H1 (cell line): ENCODE results near the gene ZNF823. TPM values are rescaled to one million over a fixed set of nuclear protein-coding genes. Genes with fewer than 3 reads are reported as not detected.

Source experiments
- CTCF ChIA-PET: fragments of 300-600 bp; sonication (Branson Sonifier 250); formaldehyde crosslinking; loops from one replicate; lab custom pipeline; 2021; ENCODE audit not compliant: partially characterized antibody; lab: Charles Lee
- POLR2A ChIA-PET: fragments of 300-600 bp; sonication (Branson Sonifier 250); formaldehyde crosslinking; loops from one replicate; lab custom pipeline; 2021; ENCODE audit warnings: inconsistent platforms; ENCODE audit not compliant: partially characterized antibody; lab: Charles Lee
- DNase-seq, 2 experiments: peaks; one replicate each; pipeline versions ENCODE4 v3.0.0 to v3.0.0-alpha.2; 2010 to 2022; ENCODE audit warnings: low spot score in 2 of 2, low read depth in 1 of 2, mixed read lengths in 1 of 2
- FAIRE-seq: peaks from 2 replicates; lab custom pipeline; 2011; peaks lifted over from hg19 to GRCh38; lab: Jason Lieb, UNC
- H2AFZ ChIP-seq: 2 replicates; pipeline ENCODE4 v1.8.1; 2012; ENCODE audit warnings: low read length, inconsistent platforms
- H2AK5ac ChIP-seq: 2 replicates; pipeline ENCODE4 v1.6.1; 2013; ENCODE audit warnings: low read depth, low read length
- H2BK120ac ChIP-seq: replicated peaks from 2 replicates; pipeline ENCODE3; 2013; ENCODE audit warnings: low read depth, low read length, inconsistent platforms
- H2BK12ac ChIP-seq: 2 replicates; pipeline ENCODE4 v1.6.1; 2013; ENCODE audit warnings: low read depth, low read length
- H2BK15ac ChIP-seq: 2 replicates; pipeline ENCODE4 v1.6.1; 2013; ENCODE audit warnings: low read length
- H2BK20ac ChIP-seq: 2 replicates; pipeline ENCODE4 v1.6.1; 2013; ENCODE audit warnings: low read length
- H2BK5ac ChIP-seq: 2 replicates; pipeline ENCODE4 v1.6.1; 2013; ENCODE audit warnings: low read depth, low read length
- H3K14ac ChIP-seq: 2 replicates; pipeline ENCODE4 v1.6.1; 2013; ENCODE audit warnings: inconsistent platforms; ENCODE audit not compliant: insufficient read length
- H3K18ac ChIP-seq: 2 replicates; pipeline ENCODE4 v1.6.1; 2013; ENCODE audit warnings: low read length; ENCODE audit errors: extremely low read depth
- H3K23ac ChIP-seq: 2 replicates; pipeline ENCODE4 v1.6.1; 2013; ENCODE audit warnings: inconsistent platforms; ENCODE audit not compliant: insufficient read length
- H3K23me2 ChIP-seq: 2 replicates; pipeline ENCODE4 v1.6.1; 2013; ENCODE audit warnings: low read depth, low read length
- H3K27ac ChIP-seq: 2 replicates; pipeline ENCODE4 v1.6.1; 2011; ENCODE audit warnings: low read depth, low read length, inconsistent platforms
- H3K27me3 ChIP-seq, 4 experiments: replicated peaks in 1 of 4; 1 replicate in 1 of 4; 2 replicates in 3 of 4; pipeline versions ENCODE4 v1.6.1 to v1.8.1; 2011 to 2013; ENCODE audit warnings: low read length in 3 of 4, mild to moderate bottlenecking in 3 of 4, inconsistent platforms in 2 of 4, mixed read lengths in 2 of 4, moderate library complexity in 1 of 4; ENCODE audit not compliant: control insufficient read depth in 3 of 4, insufficient read depth in 3 of 4; ENCODE audit errors: extremely low read depth in 1 of 4
- H3K36me3 ChIP-seq, 4 experiments: 2 replicates each; pipeline versions ENCODE4 v1.6.1 to v1.8.1; 2011 to 2013; ENCODE audit warnings: mild to moderate bottlenecking in 4 of 4, low read length in 3 of 4, moderate library complexity in 2 of 4, control low read depth in 1 of 4, inconsistent platforms in 1 of 4; ENCODE audit not compliant: insufficient read depth in 4 of 4, control insufficient read depth in 2 of 4
- H3K4ac ChIP-seq: replicated peaks from 2 replicates; pipeline ENCODE3; 2013; ENCODE audit warnings: low read length, low read depth, mixed read lengths, inconsistent platforms; ENCODE audit not compliant: insufficient read length
- H3K4me1 ChIP-seq, 4 experiments: replicated peaks in 1 of 4; 1 replicate in 1 of 4; 2 replicates in 3 of 4; pipeline versions ENCODE4 v1.6.1 to v1.8.1; 2011 to 2013; ENCODE audit warnings: low read length in 3 of 4, inconsistent platforms in 2 of 4, mixed read lengths in 1 of 4; ENCODE audit not compliant: insufficient read depth in 4 of 4, control insufficient read depth in 3 of 4
- H3K4me2 ChIP-seq, 2 experiments: 2 replicates each; pipeline versions ENCODE4 v1.6.1 to v1.8.1; 2011 to 2013; ENCODE audit warnings: low read depth in 2 of 2, low read length in 2 of 2, control low read depth in 1 of 2, inconsistent platforms in 1 of 2, mild to moderate bottlenecking in 1 of 2; ENCODE audit not compliant: insufficient read depth in 1 of 2
- H3K4me3 ChIP-seq, 4 experiments: fragments of 200-600, 300-600 bp in 1 of 4; sonication (generic), shearing (Covaris generic), sonication (Bioruptor Twin) in 1 of 4; 2 replicates each; pipeline versions ENCODE4 v1.5.1 to v1.8.1; 2011 to 2016; ENCODE audit warnings: low read length in 4 of 4, low read depth in 3 of 4, control low read depth in 2 of 4, inconsistent platforms in 2 of 4, mild to moderate bottlenecking in 2 of 4, mixed read lengths in 1 of 4, moderate library complexity in 1 of 4; ENCODE audit not compliant: insufficient read depth in 2 of 4; ENCODE audit errors: extremely low read depth in 1 of 4
- H3K56ac ChIP-seq: replicated peaks from 2 replicates; pipeline ENCODE3; 2013; ENCODE audit warnings: low read depth, mild to moderate bottlenecking, mixed read lengths, low read length, inconsistent platforms; ENCODE audit not compliant: insufficient read length
- H3K79me1 ChIP-seq: 2 replicates; pipeline ENCODE4 v1.6.1; 2013; ENCODE audit warnings: low read depth, low read length, control low read depth
- H3K79me2 ChIP-seq, 2 experiments: 2 replicates each; pipeline versions ENCODE4 v1.6.1 to v1.8.1; 2012 to 2013; ENCODE audit warnings: low read length in 2 of 2, mild to moderate bottlenecking in 2 of 2, inconsistent platforms in 1 of 2; ENCODE audit not compliant: insufficient read depth in 2 of 2, control insufficient read depth in 1 of 2
- H3K9ac ChIP-seq, 4 experiments: replicated peaks in 1 of 4; 1 replicate in 1 of 4; 2 replicates in 3 of 4; pipeline versions ENCODE4 v1.6.1 to v1.8.1; 2011 to 2013; ENCODE audit warnings: low read depth in 3 of 4, low read length in 3 of 4, control low read depth in 2 of 4, mild to moderate bottlenecking in 2 of 4, moderate library complexity in 2 of 4, inconsistent platforms in 1 of 4; ENCODE audit errors: extremely low read depth in 1 of 4
- H3K9me3 ChIP-seq, 2 experiments: 2 replicates each; pipeline versions ENCODE4 v1.6.1 to v1.8.1; 2012 to 2013; ENCODE audit warnings: mild to moderate bottlenecking in 2 of 2, moderate library complexity in 2 of 2, control low read depth in 1 of 2, inconsistent platforms in 1 of 2, low read depth in 1 of 2, low read length in 1 of 2, mixed read lengths in 1 of 2; ENCODE audit not compliant: insufficient read depth in 2 of 2
- H4K20me1 ChIP-seq, 2 experiments: replicated peaks in 1 of 2; 2 replicates each; pipeline versions ENCODE3 to v1.8.1; 2011 to 2013; ENCODE audit warnings: inconsistent platforms in 2 of 2, low read length in 2 of 2, mild to moderate bottlenecking in 1 of 2; ENCODE audit not compliant: insufficient read depth in 2 of 2, control insufficient read depth in 1 of 2
- H4K5ac ChIP-seq: 2 replicates; pipeline ENCODE4 v1.6.1; 2013; ENCODE audit warnings: low read length, low read depth, mixed read lengths, inconsistent platforms; ENCODE audit not compliant: insufficient read length
- H4K8ac ChIP-seq: 2 replicates; pipeline ENCODE4 v1.8.0; 2013; ENCODE audit warnings: mild to moderate bottlenecking, moderate library complexity, low read length, inconsistent platforms; ENCODE audit not compliant: insufficient read depth; ENCODE audit errors: extremely low read depth
- H4K91ac ChIP-seq: replicated peaks from 2 replicates; pipeline ENCODE3; 2013; ENCODE audit warnings: low read length, mixed read lengths, inconsistent platforms; ENCODE audit not compliant: insufficient read length
- ASH2L ChIP-seq: fragments of 200-600, 300-600 bp; sonication (generic); IDR thresholded peaks from one replicate; pipeline ENCODE4 v1.7.1; 2017; ENCODE audit warnings: low read length
- CEBPB ChIP-seq: IDR thresholded peaks from 2 replicates; pipeline ENCODE4 v1.6.1; 2012; ENCODE audit warnings: low read depth, low read length
- E2F6 ChIP-seq: IDR thresholded peaks from 2 replicates; pipeline ENCODE4 v1.6.1; 2012; ENCODE audit warnings: inconsistent platforms
- EZH2 ChIP-seq: fragments of 200-600 bp; sonication (generic); IDR thresholded peaks from 2 replicates; pipeline ENCODE4 v1.7.1; 2012; ENCODE audit warnings: low read depth, mild to moderate bottlenecking, moderate library complexity, low read length, inconsistent platforms; ENCODE audit not compliant: severe bottlenecking
- HDAC6 ChIP-seq: IDR thresholded peaks from one replicate; pipeline ENCODE4 v1.7.1; 2012; ENCODE audit warnings: low read depth, mild to moderate bottlenecking, inconsistent platforms, low read length, moderate library complexity
- KDM4A ChIP-seq: IDR thresholded peaks from one replicate; pipeline ENCODE4 v1.7.1; 2012; ENCODE audit warnings: low read depth, mild to moderate bottlenecking, moderate library complexity, low read length, inconsistent platforms; ENCODE audit not compliant: severe bottlenecking
- POLR2AphosphoS5 ChIP-seq: IDR thresholded peaks from 2 replicates; pipeline ENCODE4 v1.6.1; 2011; ENCODE audit warnings: low read depth, low read length
- SIN3A ChIP-seq, 2 experiments: IDR thresholded peaks in 1 of 2; conservative IDR thresholded peaks in 1 of 2; 2 replicates each; pipeline ENCODE4 v1.6.1; 2011 to 2012; ENCODE audit warnings: low read length in 2 of 2, improper control_type of control experiment in 1 of 2, low read depth in 1 of 2, mild to moderate bottlenecking in 1 of 2
- SRF ChIP-seq: IDR thresholded peaks from 2 replicates; pipeline ENCODE4 v1.6.1; 2011; ENCODE audit warnings: mild to moderate bottlenecking, low read depth, low read length, moderate library complexity
- SUZ12 ChIP-seq: fragments of 200-600 bp; sonication (generic); IDR thresholded peaks from 2 replicates; pipeline ENCODE4 v1.6.1; 2012; ENCODE audit warnings: mild to moderate bottlenecking, inconsistent platforms, low read length, moderate library complexity, mixed read lengths
- TCF12 ChIP-seq: IDR thresholded peaks from 2 replicates; pipeline ENCODE4 v1.6.1; 2011; ENCODE audit warnings: low read depth, mild to moderate bottlenecking, low read length
- TEAD4 ChIP-seq: IDR thresholded peaks from 2 replicates; pipeline ENCODE4 v1.6.1; 2012; ENCODE audit warnings: low read depth, low read length, inconsistent platforms, mixed read lengths
- WGBS, 2 experiments: shearing (Covaris generic) in 1 of 2; methylation state at CpG; one replicate each; pipeline versions ENCODE4 v1.1.6 to v1.1.7; 2013 to 2015; ENCODE audit warnings: low lambda C conversion rate in 2 of 2, mixed read lengths in 2 of 2, inconsistent platforms in 1 of 2, low coverage in 1 of 2, missing lambda C conversion rate in 1 of 2; ENCODE audit not compliant: insufficient replicate concordance in 2 of 2, insufficient coverage in 1 of 2, insufficient read length in 1 of 2; ENCODE audit errors: extremely low coverage in 1 of 2, missing lambda C conversion rate in 1 of 2; 5-methylcytosine and 5-hydroxymethylcytosine counted together
- polyA plus RNA-seq, 7 experiments: library from polyadenylated mRNA; depleted of rRNA in 3 of 7; stranded (reverse) in 5 of 7; unstranded in 2 of 7; fragments of >200 nt in 5 of 7; fragments of 200-250 nt in 2 of 7; gene quantifications; 1 replicate in 5 of 7; 2 replicates in 1 of 7; 4 replicates in 1 of 7; pipeline versions ENCODE4 v1.2.1 to v1.2.3, GENCODE V29; 2011 to 2013; ENCODE audit warnings: missing spikeins in 2 of 7, mixed read lengths in 2 of 7
- total RNA-seq: library from RNA; stranded (reverse); fragmentation: NEBNext Ultra II Directional; extraction: Animal tissue kit (Norgen Biotek cat#: 25700); gene quantifications from 2 replicates; pipeline ENCODE4 v1.2.1, GENCODE V29; 2021

Gene ZNF823
- total and polyA plus RNA-seq, 2 of the 8 experiments (the other 6 are each of a cell fraction or from before 2014, with no cell fraction given), result 0.73 to 2.4 TPM

DNA sequence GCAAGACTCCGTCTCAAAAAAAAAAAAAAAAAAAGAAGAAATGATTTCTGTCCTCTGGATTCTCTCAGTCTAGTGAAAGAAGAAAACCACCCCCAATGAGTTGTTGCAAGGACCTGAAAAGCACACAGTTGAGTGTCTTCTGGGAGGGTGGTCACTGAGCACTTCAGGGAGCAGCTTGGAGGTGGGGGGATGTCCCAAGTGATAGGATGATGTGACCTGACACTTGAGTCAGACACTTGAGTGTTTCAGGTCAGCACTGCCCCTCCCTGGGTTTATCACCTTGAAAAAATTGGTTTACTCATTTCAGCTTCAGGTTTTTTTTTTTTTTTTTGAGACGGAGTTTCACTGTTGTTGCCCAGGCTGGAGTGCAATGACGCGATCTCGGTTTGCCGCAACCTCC is 63.2 kb downstream of the ZNF823 start:
- no peak overlapping the region for H2AK5ac ChIP-seq
- peaks cover 0 to 3% (median 0%) of the 10 kb centered on the region in 4 experiments; a peak in 2 of 7 replicates for H3K4me1 ChIP-seq
- TF ChIP-seq SUZ12, result no peak
- TF ChIP-seq KDM4A, result no peak
- no peak for TF ChIP-seq SIN3A (conservative IDR thresholded peaks at IDR 0.05 in 1 of 2, IDR thresholded peaks at IDR 0.05 in 1 of 2; ENCODE audit: low read depth in 1 of 2, low read length in 2 of 2)
- TF ChIP-seq POLR2AphosphoS5, result no peak
- no peak for TF ChIP-seq HDAC6
- TF ChIP-seq ASH2L, result no peak
- no peak for TF ChIP-seq SRF
- no peak for TF ChIP-seq E2F6
- no peak for TF ChIP-seq TEAD4
- no peak for TF ChIP-seq CEBPB
- TF ChIP-seq TCF12, result no peak
- TF ChIP-seq EZH2, result no peak
- CTCF ChIA-PET, result interaction anchor here (0.7 to 1.8 kb wide), 8 partner anchors 8 to 112 kb away, joined by 3 to 6 read pairs (median 4); no protein-coding TSS in a partner anchor
- H3K27ac ChIP-seq, result no peak overlapping the region
- no peak for FAIRE-seq
- H2BK20ac ChIP-seq, result no peak overlapping the region
- no peak overlapping the region for H2BK5ac ChIP-seq
- no peak overlapping the region for H3K14ac ChIP-seq
- no peak overlapping the region for H3K18ac ChIP-seq
- peaks cover 15 to 28% of the 10 kb centered on the region in 2 experiments; a peak in 3 of 4 replicates for H3K9me3 ChIP-seq
- no peak overlapping the region for H2AFZ ChIP-seq
- no peak overlapping the region for H4K91ac ChIP-seq
- 90% methylated on average over 5 of the region's 6 CpGs; no CpG with 5 or more reads in 1 of the 2 experiments for WGBS, 2 experiments
- no peak overlapping the region for H3K4me3 ChIP-seq
- H3K79me2 ChIP-seq, result no peaks in the 10 kb centered on the region
- no peak overlapping the region for H3K4me2 ChIP-seq
- H3K9ac ChIP-seq, result no peak overlapping the region
- no peaks in the 10 kb centered on the region for H4K20me1 ChIP-seq
- no peak overlapping the region for H3K56ac ChIP-seq
- POLR2A ChIA-PET, result interaction anchor here (1.3 kb wide), 1 partner anchor 17 kb away, joined by 5 read pairs; no protein-coding TSS in a partner anchor
- no peak overlapping the region for H2BK15ac ChIP-seq
- no peak overlapping the region for H2BK12ac ChIP-seq
- DNase-seq, result no peak
- no peaks in the 10 kb centered on the region for H3K79me1 ChIP-seq
- H3K23me2 ChIP-seq, result peaks cover 5% of the 10 kb centered on the region
- H3K27me3 ChIP-seq, result peaks cover 0 to 3% (median 1%) of the 10 kb centered on the region in 4 experiments; a peak in 1 of 7 replicates
- no peak overlapping the region for H2BK120ac ChIP-seq
- no peak overlapping the region for H3K23ac ChIP-seq
- no peak overlapping the region for H4K5ac ChIP-seq
- H3K4ac ChIP-seq, result no peak overlapping the region
- peaks cover 0 to 13% (median 0%) of the 10 kb centered on the region in 4 experiments; a peak in 1 of 8 replicates for H3K36me3 ChIP-seq
- no peak overlapping the region for H4K8ac ChIP-seq
